ENCODE measurements around the gene ZNF484.
"Not testable (repeated sequence)": the region's sequence is repeated elsewhere in the genome, so short reads cannot be mapped to it uniquely, and the experiment has no call there.

Gene ZNF484

DNA sequence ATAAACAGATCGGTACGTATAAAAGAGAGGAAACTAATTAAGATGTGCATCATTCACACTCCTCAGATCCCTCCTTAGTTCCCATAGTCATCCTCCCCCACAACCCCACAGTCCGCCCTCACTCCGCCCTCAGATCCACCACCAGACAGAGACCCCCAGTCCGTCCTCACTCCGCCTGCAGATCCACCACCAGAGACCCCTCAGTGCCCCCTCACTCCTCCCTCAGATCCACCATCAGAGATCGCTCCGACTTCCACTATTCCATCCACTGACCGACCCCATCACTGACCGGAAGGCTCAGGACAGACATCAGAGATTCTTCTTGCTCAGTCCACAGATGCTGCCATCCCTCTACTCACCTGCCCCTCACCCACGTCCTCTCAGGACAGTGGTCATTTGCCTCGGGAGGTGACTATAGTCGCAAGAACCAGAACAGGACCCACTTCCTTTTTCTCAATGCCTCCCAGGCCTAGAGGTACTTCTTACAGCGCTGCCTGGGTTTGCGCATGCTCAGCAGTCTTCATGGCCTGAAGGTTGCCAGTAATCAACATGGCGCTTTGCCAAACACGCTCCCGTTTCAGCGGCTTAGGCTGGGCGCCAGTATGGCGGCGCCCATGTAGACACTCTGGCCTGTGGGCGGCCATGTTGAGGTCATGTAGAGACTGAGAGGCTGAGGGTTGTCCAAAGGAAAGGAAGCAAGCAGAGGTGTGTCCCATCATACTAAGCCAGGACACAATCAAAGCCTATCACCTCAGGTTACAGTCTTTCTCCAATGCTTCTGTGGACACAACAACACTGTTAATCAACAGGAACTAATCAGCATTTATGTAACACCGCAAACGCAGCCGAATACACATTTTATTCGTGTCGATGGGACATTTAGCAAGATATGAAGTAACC lies at the start of gene ZNF484:
TSS of gene ZNF484 (minus strand) at position 508 of the 900 bp plus-strand sequence. CDS start 3,009 bp downstream, outside the sequence.
- TF ChIP-seq, protein P1, sequence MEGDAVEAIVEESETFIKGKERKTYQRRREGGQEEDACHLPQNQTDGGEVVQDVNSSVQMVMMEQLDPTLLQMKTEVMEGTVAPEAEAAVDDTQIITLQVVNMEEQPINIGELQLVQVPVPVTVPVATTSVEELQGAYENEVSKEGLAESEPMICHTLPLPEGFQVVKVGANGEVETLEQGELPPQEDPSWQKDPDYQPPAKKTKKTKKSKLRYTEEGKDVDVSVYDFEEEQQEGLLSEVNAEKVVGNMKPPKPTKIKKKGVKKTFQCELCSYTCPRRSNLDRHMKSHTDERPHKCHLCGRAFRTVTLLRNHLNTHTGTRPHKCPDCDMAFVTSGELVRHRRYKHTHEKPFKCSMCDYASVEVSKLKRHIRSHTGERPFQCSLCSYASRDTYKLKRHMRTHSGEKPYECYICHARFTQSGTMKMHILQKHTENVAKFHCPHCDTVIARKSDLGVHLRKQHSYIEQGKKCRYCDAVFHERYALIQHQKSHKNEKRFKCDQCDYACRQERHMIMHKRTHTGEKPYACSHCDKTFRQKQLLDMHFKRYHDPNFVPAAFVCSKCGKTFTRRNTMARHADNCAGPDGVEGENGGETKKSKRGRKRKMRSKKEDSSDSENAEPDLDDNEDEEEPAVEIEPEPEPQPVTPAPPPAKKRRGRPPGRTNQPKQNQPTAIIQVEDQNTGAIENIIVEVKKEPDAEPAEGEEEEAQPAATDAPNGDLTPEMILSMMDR (IDR thresholded peaks at IDR 0.05; ENCODE audit: low read depth, low read length, missing control alignments), result no peak
- peak within 1 kb of the TSS; percentile 65 for H3K4me3 ChIP-seq (ENCODE audit: low read depth, low read length)
- DNase-seq (ENCODE audit: low read depth), result peak; percentile 97
- in situ Hi-C loops (cut with HindIII; ENCODE audit: low sequenced_read_pairs), result no loop called here

DNA sequence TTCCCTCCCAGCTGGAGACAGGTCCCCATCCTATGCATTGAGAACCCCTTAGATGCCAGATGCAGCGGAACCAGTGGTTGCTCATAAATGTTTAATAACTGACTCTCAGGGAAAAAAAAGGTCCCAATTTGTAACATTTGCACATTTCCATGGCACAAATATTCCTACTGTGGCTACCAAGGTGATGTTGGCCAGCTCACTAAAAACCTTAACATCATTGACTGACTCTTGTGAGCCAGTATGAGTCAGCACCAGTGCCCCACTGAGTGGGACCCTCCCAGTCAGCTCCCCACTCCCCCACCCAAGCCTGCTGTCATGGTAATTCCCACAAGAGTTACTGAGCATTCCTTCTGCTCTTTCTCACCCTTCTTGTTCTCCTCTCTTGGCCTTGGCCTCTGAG lies 42.6 kb upstream of the ZNF484 start:
- H3K4me3 ChIP-seq (ENCODE audit: low read depth, low read length), result no peak overlapping the region
- in situ Hi-C loops (cut with HindIII; ENCODE audit: low sequenced_read_pairs), result no loop called here

DNA sequence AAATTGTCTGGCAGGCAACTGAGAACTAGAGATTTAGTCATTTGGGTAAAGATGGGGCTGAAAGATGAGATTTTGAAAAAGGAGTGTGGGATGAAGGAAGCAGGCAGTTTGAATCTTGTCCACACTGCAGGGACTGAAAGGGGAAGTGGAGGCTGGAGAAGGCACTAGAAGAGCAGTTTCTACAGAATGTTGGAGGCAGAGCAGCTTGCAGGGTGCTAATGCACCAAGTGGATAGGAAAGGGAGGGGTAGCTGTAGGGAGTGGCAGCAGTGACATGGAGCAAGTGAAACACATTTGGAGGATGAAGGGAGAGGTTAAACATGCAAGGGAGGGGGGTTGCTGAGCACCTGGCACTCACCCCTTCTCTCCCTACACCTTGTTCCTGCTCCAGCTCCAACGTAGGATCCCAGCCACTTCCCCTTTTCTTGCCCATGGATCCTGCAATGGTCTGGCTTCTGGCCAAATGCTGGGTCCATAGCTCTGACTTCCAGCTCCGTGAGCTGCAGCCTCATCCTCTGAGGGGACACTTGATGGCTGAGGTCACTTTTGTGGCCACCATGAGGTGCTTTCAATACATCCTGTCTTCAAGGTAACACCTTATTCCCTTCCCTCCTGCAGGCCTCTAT lies 39.5 kb upstream of the ZNF484 start:
- TF ChIP-seq, protein P1 (IDR thresholded peaks at IDR 0.05; ENCODE audit: low read depth, low read length, missing control alignments), result no peak
- in situ Hi-C loops (cut with HindIII; ENCODE audit: low sequenced_read_pairs), result no loop called here
- no peak overlapping the region for H3K4me3 ChIP-seq (ENCODE audit: low read depth, low read length)
- DNase-seq (ENCODE audit: low read depth), result no peak

More for the DNA sequence above, 42.6 kb upstream of the ZNF484 start:
- TF ChIP-seq, protein P1 (IDR thresholded peaks at IDR 0.05; ENCODE audit: low read depth, low read length, missing control alignments), result no peak
- DNase-seq (ENCODE audit: low read depth), result no peak

DNA sequence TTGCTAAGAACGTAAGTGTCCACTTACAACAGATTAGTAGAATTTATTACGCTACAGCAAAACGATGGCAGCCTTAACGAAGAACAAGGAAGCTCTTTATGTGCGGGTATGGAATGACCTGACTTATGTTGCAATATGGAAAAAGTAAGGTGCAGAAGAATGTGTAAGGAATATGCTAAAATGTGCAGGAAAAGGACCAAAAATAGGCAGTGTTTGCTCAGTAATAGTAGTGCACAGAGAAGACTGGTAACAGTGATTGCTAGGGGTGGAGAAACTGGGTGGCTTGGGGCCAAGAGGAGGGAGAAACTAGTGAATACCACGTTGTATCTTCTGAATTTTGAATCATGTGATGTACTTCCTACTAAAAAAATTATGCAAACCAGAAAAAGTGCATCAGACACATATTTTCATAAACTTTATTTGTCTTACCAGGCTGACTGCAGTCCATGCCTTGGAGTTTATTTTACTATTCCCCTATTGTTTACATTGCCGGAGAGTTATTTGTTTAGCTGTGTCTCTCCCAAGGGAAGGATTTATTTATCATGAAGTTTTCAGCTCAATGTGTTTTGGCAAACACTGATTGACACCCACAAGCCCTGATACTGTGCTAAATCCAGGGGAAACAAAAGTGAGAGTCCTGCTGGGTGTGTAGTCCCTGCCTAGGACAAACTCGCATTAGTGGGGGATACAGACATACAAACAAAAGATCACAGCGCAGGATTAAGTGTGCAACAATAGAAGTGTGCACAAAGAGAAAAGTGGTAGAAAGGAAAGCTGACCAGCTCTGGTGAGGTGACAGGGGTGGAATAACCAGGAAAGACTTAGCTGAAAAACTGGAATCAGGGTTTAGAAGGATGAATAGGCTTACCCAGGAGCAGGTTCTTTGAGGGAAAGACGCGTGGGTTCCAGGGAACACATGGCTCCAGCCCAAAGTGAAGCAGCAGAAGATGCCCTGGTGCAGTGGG lies 34.0 kb upstream of the ZNF484 start:
- in situ Hi-C loops (cut with HindIII; ENCODE audit: low sequenced_read_pairs), result no loop called here
- no peak for DNase-seq (ENCODE audit: low read depth)
- TF ChIP-seq, protein P1 (IDR thresholded peaks at IDR 0.05; ENCODE audit: low read depth, low read length, missing control alignments), result no peak
- no peak overlapping the region for H3K4me3 ChIP-seq (ENCODE audit: low read depth, low read length)

DNA sequence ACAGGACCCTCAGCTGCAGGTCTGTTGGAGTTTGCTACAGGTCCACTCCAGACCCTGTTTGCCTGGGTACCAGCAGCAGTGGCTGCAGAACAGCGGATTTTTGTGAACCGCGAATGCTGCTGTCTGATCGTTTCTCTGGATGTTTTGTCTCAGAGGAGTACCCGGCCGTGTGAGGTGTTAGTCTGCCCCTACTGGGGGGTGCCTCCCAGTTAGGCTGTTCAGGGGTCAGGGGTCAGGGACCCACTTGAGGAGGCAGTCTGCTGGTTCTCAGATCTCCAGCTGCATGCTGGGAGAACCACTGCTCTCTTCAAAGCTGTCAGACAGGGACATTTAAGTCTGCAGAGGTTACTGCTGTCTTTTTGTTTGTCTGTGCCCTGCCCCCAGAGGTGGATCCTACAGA lies 27.3 kb upstream of the ZNF484 start:
- H3K4me3 ChIP-seq (ENCODE audit: low read depth, low read length); in situ Hi-C loops (cut with HindIII; ENCODE audit: low sequenced_read_pairs); DNase-seq (ENCODE audit: low read depth): not testable (repeated sequence)

DNA sequence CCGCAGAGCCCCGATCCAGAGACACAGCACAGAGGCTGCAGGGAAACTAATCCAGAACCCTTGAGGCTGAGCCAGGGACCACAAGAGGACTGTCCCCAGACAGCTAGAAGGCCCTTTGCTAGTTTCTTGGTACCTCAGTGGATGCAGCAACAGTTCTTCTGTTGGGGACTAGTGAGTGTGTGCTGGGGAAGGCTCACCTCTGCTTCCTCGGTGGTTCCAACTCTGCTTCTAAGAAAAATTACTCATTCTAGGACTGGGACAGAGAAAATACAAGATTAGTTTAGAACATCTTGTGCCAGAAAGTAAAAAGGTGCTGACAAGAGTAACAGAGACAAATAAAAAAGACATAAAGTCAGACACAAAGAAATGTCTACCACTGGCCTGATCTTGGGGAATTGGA lies 19.5 kb upstream of the ZNF484 start:
- no peak overlapping the region for H3K4me3 ChIP-seq (ENCODE audit: low read depth, low read length)
- TF ChIP-seq, protein P1 (IDR thresholded peaks at IDR 0.05; ENCODE audit: low read depth, low read length, missing control alignments), result no peak
- no peak for DNase-seq (ENCODE audit: low read depth)
- in situ Hi-C loops (cut with HindIII; ENCODE audit: low sequenced_read_pairs), result no loop called here

All from astrocyte of the cerebellum (primary cell).